ENCODE measurements around the gene LRRC8A. TPM values are rescaled to one million over a fixed set of nuclear protein-coding genes. Genes with fewer than 3 reads are reported as not detected.
A peak's percentile ranks its signal among the peaks of the same experiment; 100 is the strongest.

Gene LRRC8A
- total RNA-seq, 2 donors from 2014 or later: 16.3 to 20.9 TPM

DNA sequence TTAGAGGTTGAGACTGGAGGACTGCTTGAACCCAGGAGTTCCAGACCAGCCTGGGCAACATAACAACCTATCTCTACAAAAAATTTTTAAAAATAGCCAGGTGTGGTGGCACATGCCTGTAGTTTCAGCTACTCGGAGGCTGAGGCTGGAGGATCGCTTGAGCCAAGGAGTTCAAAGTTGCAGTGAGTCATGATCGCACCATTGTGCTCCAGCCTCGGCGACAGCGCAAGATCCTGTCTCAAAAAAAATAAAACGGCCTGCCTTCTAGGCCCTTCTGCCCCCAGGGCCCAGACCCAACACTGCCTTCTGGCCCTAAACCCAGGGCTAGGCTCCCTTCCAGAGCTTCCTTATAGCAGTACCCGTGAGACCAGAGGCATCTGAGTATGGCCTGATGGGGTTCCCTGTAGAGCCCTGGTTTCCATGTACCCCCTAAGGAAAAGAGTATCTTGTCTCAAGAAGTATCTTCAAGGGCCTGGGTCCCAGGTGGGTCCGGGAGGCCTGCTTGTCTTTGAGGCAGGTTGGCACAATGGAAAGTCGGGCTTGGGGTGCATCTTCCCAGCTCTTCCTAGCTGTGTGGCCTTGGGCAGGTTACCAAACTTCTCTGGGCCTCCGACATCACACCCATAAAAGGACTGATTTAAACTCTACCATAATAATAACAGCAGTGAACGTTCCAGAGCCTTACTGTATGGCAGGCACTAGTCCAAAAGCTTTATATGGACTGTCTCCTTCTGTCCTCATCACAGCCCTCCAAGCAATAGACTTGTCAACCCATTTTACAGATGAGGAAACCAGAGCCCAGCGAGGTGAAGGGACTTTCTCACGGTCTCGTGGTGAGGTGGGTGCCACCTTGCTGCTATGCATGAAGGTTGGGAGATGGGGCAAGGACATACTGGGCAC lies 9.6 kb downstream of the LRRC8A start:
- Mint-ChIP-seq H3K9me3 (no peaks in the 10 kb centered on the region), H3K27ac (peak overlapping the region in 1 of 2 donors; percentile 61), H3K36me3 (peaks cover 0 to 5% of the 10 kb centered on the region in 2 donors)
- ATAC-seq: no peak
- DNase-seq (ENCODE audit: low spot score in 2 of 2): no peak

DNA sequence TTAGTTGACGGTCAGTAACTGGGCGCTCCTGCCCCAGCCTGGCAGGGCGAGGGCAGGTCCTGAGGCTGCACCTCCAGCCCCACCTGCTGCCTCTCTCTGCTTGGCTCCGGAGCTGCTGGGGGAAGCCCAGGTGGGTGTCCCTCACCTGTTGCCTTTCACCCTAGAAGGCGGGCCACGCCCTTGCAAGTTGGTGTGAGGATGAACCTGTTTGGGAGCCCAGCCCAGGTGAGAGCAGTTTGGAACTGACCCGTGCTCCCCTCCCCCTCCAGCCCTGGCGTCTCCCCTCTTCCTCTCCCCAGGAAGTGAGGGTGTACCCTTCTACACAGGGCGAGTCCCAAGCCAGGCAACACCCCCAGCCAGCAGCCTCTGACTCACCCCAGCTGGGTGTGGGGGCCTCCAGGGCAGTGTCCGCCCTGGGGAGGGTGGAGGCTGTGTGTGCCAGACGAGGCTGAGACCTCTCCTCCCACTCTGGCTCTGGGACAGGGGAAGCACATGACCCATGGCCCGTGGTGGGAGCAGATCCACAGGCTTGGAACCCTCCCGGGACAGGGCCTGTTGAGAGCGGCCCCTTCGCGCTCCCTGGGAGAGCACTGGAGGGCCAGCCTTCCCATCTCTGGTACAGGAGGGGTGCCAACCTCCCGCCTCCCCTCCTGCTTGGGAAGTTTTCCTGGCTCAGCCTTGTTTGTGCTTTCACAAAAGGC lies 10.4 kb downstream of the LRRC8A start:
- no peak for DNase-seq (ENCODE audit: low spot score in 2 of 2)
- ATAC-seq: peak in 1 of 2 donors; percentile 61
- no peaks in the 10 kb centered on the region for H3K9me3 Mint-ChIP-seq
- peak overlapping the region in 1 of 2 donors; percentile 69 for H3K27ac Mint-ChIP-seq
- peaks cover 0 to 5% of the 10 kb centered on the region in 2 donors for H3K36me3 Mint-ChIP-seq

DNA sequence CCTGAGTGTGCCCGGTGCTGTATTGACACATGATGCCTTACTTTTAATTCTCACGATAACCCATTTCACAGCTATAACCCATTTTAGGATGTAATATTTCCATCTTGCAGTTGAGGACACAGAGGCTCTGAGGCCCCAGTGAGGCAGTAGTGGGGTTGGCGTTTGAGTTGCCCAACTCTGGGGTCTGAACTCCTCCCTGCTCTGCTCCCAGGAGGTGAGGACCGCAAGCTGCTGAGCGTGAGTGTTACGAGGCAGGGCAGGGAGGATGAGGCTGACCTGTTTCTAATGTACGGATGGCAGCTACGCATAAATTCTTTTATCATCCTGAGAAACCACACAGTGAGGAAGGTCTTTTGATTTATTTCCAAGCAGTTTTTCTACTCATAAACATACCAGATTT lies 11.4 kb downstream of the LRRC8A start:
- H3K36me3 Mint-ChIP-seq: peaks cover 0 to 5% of the 10 kb centered on the region in 2 donors
- H3K27ac Mint-ChIP-seq: peak overlapping the region; percentile 51 to 69
- DNase-seq (ENCODE audit: low spot score in 2 of 2) (no peak), ATAC-seq (peak; percentile 29 to 50)
- H3K9me3 Mint-ChIP-seq: no peaks in the 10 kb centered on the region

DNA sequence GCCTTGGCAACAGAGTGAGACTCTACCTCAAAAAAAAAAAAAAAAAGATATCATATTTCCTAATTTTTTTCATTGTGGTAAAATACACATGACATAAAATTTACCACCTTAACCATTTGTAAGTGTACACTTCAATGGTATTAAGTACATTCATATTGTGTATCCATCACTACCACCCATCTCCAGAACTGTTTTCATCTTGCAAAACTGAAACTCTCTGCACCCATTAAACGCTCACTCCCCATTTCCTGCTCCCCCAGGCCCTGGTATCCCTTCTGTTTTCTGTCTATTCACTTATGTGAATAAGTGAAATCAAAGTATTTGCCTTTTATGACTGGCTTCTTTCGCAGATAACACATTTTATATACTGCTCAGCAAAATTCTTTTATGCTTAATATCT lies 12.8 kb downstream of the LRRC8A start:
- no peak for DNase-seq (ENCODE audit: low spot score in 2 of 2)
- ATAC-seq: peak; percentile 27 to 79
- Mint-ChIP-seq H3K36me3 (no peaks in the 10 kb centered on the region), H3K27ac (peak overlapping the region in 1 of 2 donors; percentile 5), H3K9me3 (no peaks in the 10 kb centered on the region)

DNA sequence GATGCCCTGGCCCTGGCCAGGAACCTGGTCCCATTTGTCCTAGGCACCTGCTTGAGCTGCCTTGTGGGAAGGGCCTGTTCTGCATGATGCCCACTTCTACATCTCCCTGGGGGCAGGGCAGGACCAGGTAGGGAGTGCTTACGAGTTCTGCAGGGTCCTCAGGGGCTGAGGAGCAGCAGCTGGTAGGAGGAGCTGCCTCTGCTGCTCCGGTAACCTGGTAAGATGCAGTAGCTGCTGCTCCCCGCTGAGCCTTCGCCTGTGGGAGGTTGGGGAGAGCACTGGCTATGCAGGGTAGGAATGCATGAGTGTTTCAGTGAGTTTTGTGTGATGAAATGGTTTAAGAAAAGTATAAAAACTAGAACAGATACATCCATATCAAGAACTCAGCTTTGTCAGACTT lies 13.6 kb downstream of the LRRC8A start:
- H3K9me3 Mint-ChIP-seq: no peaks in the 10 kb centered on the region
- DNase-seq (ENCODE audit: low spot score in 2 of 2) (no peak), ATAC-seq (no peak)
- H3K27ac Mint-ChIP-seq: no peak overlapping the region
- H3K36me3 Mint-ChIP-seq: no peaks in the 10 kb centered on the region

DNA sequence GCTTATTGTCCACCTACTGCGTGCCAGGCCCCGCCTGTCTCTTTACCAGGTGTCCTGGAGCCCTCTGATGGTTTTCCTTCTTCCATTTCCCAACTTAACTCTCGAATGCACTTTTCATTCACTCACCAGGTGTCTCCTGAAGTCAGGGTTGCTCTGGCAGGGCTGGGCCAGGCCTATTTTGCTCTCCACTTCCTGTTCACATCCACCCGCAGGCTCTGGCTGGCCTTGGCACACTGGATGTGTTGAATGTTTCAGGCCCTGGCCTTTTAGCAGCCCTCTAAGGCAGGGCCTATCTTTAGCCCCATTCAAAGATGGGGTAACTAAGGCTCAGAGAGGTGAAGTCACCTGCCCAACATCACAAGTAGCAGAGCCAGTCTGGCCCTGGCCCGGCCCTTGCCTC lies 16.4 kb downstream of the LRRC8A start:
- Mint-ChIP-seq H3K36me3 (no peaks in the 10 kb centered on the region), H3K27ac (peak overlapping the region; percentile 80 to 92), H3K9me3 (no peaks in the 10 kb centered on the region)
- DNase-seq (ENCODE audit: low spot score in 2 of 2) (no peak), ATAC-seq (no peak)

DNA sequence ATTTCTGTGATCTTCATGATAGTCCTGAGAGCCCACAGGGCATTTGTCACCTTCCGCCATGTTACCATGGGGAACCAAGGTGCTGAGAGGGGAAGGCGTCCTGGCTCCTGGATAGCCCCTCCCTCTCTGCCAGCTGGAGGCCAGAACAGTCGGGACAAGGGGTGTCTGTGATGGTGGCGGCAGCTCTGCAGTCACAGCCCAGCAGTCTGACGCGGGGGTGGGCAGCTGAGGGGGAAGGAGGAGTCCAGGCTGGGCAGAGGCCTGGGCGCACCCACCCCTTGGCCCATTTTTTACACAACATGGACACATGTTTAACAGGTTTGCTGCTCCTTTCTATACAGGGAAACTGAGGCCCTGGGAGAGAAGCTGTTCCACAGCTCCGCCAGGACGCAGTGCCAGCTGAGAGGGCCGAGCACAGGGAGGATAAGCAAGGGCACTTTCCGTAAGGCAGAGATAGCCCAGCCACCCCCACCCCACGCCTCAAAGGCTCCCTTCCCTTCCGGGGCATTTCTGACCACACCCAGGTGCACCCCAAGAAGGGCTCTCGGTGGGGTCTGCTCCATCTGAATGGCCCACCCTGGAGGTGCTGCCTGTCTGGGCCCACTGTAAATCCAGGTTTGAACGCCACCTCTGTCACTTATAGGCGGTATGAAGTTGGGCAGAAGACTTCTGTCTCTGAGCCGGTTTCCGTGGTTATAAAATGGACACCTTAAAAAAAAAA lies 17.1 kb downstream of the LRRC8A start:
- DNase-seq (ENCODE audit: low spot score in 2 of 2) (no peak), ATAC-seq (no peak)
- Mint-ChIP-seq H3K36me3 (no peaks in the 10 kb centered on the region), H3K27ac (peak overlapping the region; percentile 80 to 92), H3K9me3 (no peaks in the 10 kb centered on the region)

DNA sequence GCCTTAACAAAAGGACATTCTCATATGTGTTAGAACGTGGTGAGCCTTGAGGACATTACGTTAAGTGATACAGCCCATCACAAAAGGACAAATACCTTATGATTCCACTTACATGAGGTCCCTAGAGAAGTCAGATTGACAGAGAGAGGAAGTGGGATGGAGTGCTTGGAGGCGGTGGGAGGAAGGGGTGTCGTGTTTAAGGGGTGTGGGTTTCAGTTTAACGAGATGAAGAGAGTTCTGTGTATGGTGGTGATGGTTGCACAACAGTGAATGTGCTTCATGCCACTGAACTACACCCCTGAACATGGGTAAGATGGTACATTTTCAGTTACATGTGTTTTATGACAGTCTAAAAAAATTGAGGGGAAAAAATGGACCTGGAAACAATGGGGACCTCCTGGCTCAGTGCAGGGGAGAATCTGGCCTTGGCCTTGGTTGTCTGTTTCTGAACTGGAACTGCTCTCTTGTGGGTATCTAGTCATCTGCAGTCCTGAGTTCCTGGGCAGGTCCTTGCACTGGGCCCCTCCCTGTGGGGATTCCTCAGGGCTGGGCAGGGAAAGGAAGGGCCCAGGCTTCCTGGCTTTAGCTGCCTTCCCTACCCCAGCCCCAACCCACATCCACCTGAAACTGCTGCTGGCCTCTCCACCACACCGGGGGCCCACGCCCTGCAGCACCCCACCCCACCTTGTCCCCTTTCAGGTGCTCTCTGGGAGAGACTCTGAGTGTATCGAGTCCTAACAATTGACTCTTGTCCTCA lies 17.8 kb downstream of the LRRC8A start:
- Mint-ChIP-seq H3K9me3 (no peaks in the 10 kb centered on the region), H3K36me3 (no peaks in the 10 kb centered on the region), H3K27ac (peak overlapping the region; percentile 80 to 83)
- DNase-seq (ENCODE audit: low spot score in 2 of 2) (no peak), ATAC-seq (peak; percentile 51 to 63)

DNA sequence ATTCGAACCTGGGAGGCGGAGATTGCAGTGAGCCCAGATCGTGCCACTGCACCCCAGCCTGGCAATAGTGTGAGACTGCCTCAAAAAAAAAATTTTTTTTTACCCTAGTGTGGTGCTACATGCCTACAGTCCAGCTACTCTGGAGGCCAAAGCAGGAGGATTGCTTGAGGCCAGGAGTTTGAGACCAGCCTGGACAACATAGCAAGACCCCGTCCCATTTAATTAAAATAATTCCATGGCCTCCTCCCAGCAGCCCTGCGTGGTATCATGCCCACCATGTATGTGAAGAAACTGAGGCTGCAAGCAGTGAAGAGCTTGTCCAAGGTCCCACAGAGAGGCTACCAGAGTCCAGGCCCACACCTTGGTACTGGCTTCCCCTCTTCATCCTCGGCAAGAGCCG lies 19.4 kb downstream of the LRRC8A start:
- no peak for ATAC-seq
- DNase-seq (ENCODE audit: low spot score in 2 of 2): no peak
- H3K27ac Mint-ChIP-seq: peak overlapping the region in 1 of 2 donors; percentile 82
- no peaks in the 10 kb centered on the region for H3K9me3 Mint-ChIP-seq
- H3K36me3 Mint-ChIP-seq: no peaks in the 10 kb centered on the region

DNA sequence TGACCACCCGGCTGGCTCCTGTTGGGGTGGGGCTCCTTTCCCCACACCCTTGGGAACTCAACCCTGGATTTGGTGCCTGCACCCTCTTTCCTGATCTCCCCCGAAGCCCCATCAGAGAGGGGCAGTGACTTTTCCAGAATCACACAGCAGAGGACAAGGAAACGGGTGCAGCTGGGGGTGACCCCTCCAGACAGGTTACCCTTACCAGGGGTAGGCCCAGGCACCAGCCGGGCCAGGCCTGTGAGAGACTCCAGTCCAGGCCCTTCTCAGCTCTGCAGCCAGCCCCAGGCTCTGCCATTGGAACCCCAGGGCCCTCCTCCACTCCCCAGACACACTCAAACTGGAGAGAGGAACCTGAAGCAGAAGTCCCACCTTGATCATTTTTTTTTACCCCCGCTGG lies 19.9 kb downstream of the LRRC8A start:
- H3K36me3 Mint-ChIP-seq: no peaks in the 10 kb centered on the region
- peak overlapping the region; percentile 73 to 82 for H3K27ac Mint-ChIP-seq
- H3K9me3 Mint-ChIP-seq: no peaks in the 10 kb centered on the region
- DNase-seq (ENCODE audit: low spot score in 2 of 2): no peak
- peak; percentile 7 to 34 for ATAC-seq

DNA sequence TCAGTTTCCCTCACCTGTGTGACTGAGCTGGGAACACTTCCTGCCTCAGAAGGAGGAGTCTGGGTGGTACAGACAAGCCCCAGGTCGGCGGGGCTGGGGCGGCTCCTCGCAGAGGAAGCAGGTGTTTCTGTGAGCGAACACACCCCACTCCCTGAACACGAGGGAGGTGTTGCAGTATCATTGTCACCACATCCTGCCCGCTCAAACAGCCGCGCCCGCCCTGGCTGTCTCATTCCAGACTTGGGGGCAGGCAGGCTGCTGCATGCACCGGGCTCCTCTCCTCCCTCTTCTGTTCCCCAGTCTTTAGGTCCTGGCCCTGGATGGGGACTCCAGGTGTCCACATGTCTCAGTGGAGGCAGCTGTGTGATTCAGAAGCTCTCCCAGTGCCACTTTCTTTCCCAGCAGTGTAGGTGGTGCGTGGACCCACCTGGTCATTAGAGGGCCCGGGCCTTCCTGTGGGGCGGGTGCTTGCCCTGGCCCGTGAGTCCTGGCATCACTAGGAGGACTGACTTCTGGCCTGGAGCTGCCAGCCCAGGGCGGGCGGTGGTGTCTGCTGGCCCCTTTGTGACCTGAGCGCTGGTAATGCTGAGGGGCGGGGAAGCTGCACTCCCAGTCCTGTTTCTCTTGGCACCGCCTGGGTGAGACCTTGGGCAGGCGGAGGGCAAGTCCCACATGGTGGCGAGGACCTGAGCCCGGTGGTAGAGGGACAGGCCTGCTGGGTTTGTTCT lies 20.6 kb downstream of the LRRC8A start:
- Mint-ChIP-seq H3K9me3 (no peaks in the 10 kb centered on the region), H3K36me3 (peaks cover 2 to 3% of the 10 kb centered on the region in 2 donors), H3K27ac (peak overlapping the region; percentile 73 to 82)
- ATAC-seq (peak; percentile 83 to 93), DNase-seq (ENCODE audit: low spot score in 2 of 2) (peak; percentile 83)

DNA sequence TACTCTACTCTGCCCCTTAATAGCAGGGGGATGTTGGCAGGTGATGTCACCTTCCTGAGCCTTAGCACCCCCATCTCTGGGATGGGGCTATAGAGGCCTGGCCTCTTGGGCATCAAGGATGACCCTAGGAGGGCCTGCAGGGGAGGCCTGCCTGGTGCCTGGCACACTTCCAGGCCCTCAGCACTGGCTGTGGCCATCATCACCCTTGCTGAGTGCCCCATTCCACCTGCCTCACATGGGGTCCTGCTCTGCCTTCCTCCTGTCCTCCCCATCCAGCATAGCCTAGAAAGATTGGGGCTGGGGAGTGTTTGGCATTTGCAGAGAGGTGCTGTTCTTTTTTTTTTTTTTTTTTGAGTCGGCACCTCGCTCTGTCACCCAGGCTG lies 21.1 kb downstream of the LRRC8A start:
- no peak for ATAC-seq
- H3K27ac Mint-ChIP-seq: peak overlapping the region; percentile 73 to 82

DNA sequence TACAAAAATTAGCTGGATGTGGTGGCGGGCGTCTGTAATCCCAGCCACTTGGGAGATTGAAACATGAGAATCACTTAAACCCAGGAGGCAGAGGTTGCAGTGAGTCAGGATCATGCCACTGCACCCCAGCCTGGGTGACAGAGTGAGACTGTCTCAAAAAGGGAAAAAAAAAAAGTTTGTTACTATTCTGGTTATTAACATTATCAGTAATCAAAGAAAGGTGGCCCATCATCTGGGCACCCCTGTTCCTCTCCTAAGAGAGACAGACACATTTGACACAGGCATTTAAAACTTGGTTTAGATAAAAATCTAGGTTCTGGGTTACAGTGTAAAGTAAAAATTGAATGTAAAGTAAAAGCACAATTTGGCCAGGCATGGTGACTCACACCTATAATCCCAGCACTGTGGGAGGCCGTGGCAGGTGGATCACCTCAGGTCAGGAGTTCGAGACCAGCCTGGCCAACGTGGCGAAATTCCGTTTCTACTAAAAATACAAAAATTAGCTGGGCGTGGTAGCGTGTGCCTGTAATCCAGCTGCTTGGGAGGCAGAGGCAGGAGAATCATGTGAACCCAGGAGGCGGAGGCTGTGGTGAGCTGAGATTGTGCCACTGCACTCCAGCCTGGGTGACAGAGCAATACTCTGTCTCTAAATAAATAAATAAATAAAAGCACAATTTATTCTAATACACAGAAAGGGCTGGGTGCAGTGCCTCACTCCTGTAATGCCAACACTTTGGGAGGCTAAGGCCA lies 22.1 kb downstream of the LRRC8A start:
- ATAC-seq: no peak
- DNase-seq (ENCODE audit: low spot score in 2 of 2): no peak

More for the DNA sequence above, 21.1 kb downstream of the LRRC8A start:
- Mint-ChIP-seq H3K9me3 (no peaks in the 10 kb centered on the region), H3K36me3 (peaks cover 7 to 8% of the 10 kb centered on the region in 2 donors)
- no peak for DNase-seq (ENCODE audit: low spot score in 2 of 2)

DNA sequence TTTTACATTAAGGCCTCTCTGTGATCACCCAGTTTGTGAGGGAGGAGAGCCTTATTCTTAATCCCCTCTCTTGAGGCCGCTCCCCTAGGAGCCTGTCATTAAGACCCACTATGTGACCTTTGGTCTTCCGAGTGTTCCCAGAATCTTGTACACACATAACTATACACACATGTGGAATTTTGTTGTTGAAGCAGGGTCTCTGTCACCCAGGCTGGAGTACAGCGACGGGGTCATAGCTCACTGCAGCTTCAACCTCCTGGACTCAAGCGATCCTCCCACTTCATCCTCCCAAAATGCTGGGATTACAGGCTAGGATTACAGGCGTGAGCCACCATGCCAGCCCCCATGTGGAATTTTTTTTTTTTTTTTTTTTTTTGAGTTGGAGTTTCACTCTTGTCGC lies 24.0 kb downstream of the LRRC8A start:
- Mint-ChIP-seq H3K36me3 (peaks cover 21 to 26% of the 10 kb centered on the region in 2 donors), H3K27ac (no peak overlapping the region), H3K9me3 (no peaks in the 10 kb centered on the region)
- ATAC-seq (no peak), DNase-seq (ENCODE audit: low spot score in 2 of 2) (no peak)

More for the DNA sequence above, 22.1 kb downstream of the LRRC8A start:
- H3K9me3 Mint-ChIP-seq: no peaks in the 10 kb centered on the region
- H3K27ac Mint-ChIP-seq: peak overlapping the region; percentile 81 to 82
- H3K36me3 Mint-ChIP-seq: peaks cover 17 to 18% of the 10 kb centered on the region in 2 donors

DNA sequence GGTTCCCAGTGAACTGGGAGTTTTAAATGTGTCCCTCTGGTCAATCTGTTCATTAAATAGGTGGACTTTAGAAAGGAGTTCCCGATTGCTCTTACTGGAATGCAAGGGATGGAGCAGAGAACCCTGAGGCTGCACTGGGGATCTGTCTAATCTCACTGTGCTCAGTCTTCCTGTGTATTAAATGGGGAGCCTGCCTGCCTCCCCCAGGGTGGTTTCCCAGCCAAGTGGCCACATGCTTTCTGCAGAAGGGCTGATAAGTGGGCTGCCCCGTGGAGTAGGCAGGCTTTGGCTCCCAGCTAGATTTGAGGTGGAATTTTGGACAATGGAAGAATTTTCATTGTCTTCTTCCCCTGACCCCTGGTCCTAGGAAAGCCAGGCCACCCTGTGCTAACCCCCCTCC lies 24.8 kb downstream of the LRRC8A start:
- H3K27ac Mint-ChIP-seq: peak overlapping the region in 1 of 2 donors; percentile 88
- ATAC-seq: no peak
- no peaks in the 10 kb centered on the region for H3K9me3 Mint-ChIP-seq
- DNase-seq (ENCODE audit: low spot score in 2 of 2): no peak
- H3K36me3 Mint-ChIP-seq: peaks cover 21 to 26% of the 10 kb centered on the region in 2 donors
